ENCODE results near the gene COL6A5. TPM values are rescaled to one million over a fixed set of nuclear protein-coding genes. Genes with fewer than 3 reads are reported as not detected.

Gene COL6A5
- total RNA-seq, 1 donor from 2014 or later, result not detected

DNA sequence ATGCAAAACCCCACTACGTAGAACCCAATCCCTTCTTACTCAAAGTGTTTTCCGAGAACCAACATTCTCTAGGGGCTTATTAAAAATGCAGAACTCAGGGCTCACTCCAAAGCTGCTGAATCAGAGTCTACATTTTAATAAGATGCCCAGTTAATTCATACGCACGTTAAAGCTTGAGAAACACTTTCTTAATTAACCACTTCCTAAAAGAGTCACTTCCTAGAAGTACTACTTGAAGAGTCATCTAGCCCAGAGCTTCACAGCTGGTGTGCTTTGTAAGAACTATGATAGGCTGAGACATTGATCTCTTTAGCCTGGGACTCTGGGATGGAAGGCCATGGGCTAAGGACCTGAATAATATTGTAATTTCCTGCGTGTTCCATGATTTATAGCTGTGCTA is 9.0 kb downstream of the COL6A5 start:
- DNase-seq (ENCODE audit: low read depth), result no peak
- H3K36me3 ChIP-seq (ENCODE audit: control insufficient read depth, insufficient read depth, low read length), result no peaks in the 10 kb centered on the region

DNA sequence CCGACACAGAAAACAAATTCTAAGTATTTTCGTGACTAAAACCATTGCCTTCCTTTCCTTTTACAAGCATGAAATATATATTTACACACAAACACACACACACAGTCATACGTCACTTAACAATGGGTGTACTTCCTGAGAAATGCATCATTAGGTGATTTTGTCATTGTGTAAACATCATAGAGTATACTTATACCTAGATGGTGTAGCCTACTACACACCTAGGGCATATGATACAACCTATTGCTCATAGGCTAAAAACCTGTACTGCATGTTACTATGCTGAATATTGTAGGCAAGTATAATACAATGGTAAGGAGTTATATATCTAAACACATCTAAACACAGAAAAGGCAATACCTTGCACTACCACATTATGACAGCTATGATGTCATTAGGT is 28.6 kb downstream of the COL6A5 start:
- Histone ChIP-seq H3K27me3 (ENCODE audit: control insufficient read depth, insufficient read depth, low read length) (no peaks in the 10 kb centered on the region), H3K4me3 (ENCODE audit: low read depth, low read length) (no peak overlapping the region), H3K36me3 (ENCODE audit: control insufficient read depth, insufficient read depth, low read length) (no peaks in the 10 kb centered on the region)
- DNase-seq (ENCODE audit: low read depth), result no peak
- TF ChIP-seq CTCF (IDR thresholded peaks at IDR 0.05; ENCODE audit: insufficient read depth, low read length, poor library complexity, severe bottlenecking), result no peak

More for the DNA sequence above, 9.0 kb downstream of the COL6A5 start:
- no peaks in the 10 kb centered on the region for H3K27me3 ChIP-seq (ENCODE audit: control insufficient read depth, insufficient read depth, low read length)
- TF ChIP-seq CTCF (IDR thresholded peaks at IDR 0.05; ENCODE audit: insufficient read depth, low read length, poor library complexity, severe bottlenecking), result no peak
- H3K4me3 ChIP-seq (ENCODE audit: low read depth, low read length), result no peak overlapping the region

- TF ChIP-seq CTCF (IDR thresholded peaks at IDR 0.05; ENCODE audit: insufficient read depth, low read length, poor library complexity, severe bottlenecking), result no peak
- no peaks in the 10 kb centered on the region for H3K36me3 ChIP-seq (ENCODE audit: control insufficient read depth, insufficient read depth, low read length)
- no peaks in the 10 kb centered on the region for H3K27me3 ChIP-seq (ENCODE audit: control insufficient read depth, insufficient read depth, low read length)
- DNase-seq (ENCODE audit: low read depth), result no peak
- no peak overlapping the region for H3K4me3 ChIP-seq (ENCODE audit: low read depth, low read length)
Observed at GRCh38 chr3:130374908-130375307, 29.4 kb downstream of the COL6A5 start.

- no peak for TF ChIP-seq CTCF (IDR thresholded peaks at IDR 0.05; ENCODE audit: insufficient read depth, low read length, poor library complexity, severe bottlenecking)
- DNase-seq (ENCODE audit: low read depth), result no peak
Observed at GRCh38 chr3:130377960-130378676, 32.6 kb downstream of the COL6A5 start.

GRCh38 chr3:130378677-130379191 is 33.3 kb downstream of the COL6A5 start:
- Histone ChIP-seq H3K4me3 (ENCODE audit: low read depth, low read length) (no peak overlapping the region), H3K27me3 (ENCODE audit: control insufficient read depth, insufficient read depth, low read length) (no peaks in the 10 kb centered on the region), H3K36me3 (ENCODE audit: control insufficient read depth, insufficient read depth, low read length) (no peaks in the 10 kb centered on the region)
- DNase-seq (ENCODE audit: low read depth), result no peak
- no peak for TF ChIP-seq CTCF (IDR thresholded peaks at IDR 0.05; ENCODE audit: insufficient read depth, low read length, poor library complexity, severe bottlenecking)

More at GRCh38 chr3:130377960-130378676, 32.6 kb downstream of the COL6A5 start:
- Histone ChIP-seq H3K36me3 (ENCODE audit: control insufficient read depth, insufficient read depth, low read length) (no peaks in the 10 kb centered on the region), H3K27me3 (ENCODE audit: control insufficient read depth, insufficient read depth, low read length) (no peaks in the 10 kb centered on the region), H3K4me3 (ENCODE audit: low read depth, low read length) (no peak overlapping the region)

GRCh38 chr3:130379274-130379673 is 33.8 kb downstream of the COL6A5 start:
- Histone ChIP-seq H3K27me3 (ENCODE audit: control insufficient read depth, insufficient read depth, low read length) (no peaks in the 10 kb centered on the region), H3K4me3 (ENCODE audit: low read depth, low read length) (no peak overlapping the region), H3K36me3 (ENCODE audit: control insufficient read depth, insufficient read depth, low read length) (no peaks in the 10 kb centered on the region)
- DNase-seq (ENCODE audit: low read depth), result peak; percentile 28
- TF ChIP-seq CTCF (IDR thresholded peaks at IDR 0.05; ENCODE audit: insufficient read depth, low read length, poor library complexity, severe bottlenecking), result no peak

Data from kidney epithelial cell (primary cell).